ENCODE data around the gene POMGNT2.
"Not testable (repeated sequence)": the region's sequence is repeated elsewhere in the genome, so short reads cannot be mapped to it uniquely, and the experiment has no call there.

The POMGNT2 gene

DNA sequence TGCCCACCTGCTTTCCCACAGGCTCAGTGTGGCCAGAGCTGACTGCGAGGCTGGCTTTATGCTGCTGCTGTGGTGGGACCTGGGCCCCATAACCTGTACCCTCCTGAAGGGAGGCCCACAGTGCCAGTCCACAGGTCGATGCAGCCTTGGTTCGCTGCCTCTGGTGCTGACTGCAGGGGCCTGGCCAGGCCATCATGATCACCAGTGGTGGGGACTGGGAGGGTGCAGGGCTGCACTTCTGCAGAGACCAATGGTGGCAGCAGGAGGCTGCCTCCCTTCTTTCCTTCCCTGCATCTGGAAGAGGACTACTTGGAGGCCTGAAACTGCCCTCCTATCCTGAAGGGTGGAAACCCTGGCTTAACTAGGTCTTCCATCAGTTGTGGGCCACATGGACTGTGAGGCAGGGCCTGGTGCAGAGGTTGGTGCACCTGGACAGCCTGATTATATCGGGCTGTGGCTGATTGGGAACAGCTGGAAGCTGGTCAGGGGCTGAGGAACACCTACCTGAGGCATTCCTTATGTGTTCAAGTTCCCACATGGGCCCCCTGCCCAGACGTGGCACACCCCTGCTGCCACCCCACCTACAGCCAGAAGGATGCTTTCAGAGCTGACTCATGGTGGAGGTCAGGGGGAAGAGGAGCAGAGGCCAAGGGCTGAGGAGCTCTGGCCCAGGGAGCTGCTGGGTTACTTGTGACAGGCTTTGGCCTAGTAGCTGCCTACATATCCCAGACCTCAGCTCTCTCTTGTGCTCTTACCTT is 29.8 kb downstream of the POMGNT2 start:
- DNase-seq: no peak

- no peak for DNase-seq
Measured at GRCh38 chr3:43074901-43075689, 30.8 kb downstream of the POMGNT2 start.

DNA sequence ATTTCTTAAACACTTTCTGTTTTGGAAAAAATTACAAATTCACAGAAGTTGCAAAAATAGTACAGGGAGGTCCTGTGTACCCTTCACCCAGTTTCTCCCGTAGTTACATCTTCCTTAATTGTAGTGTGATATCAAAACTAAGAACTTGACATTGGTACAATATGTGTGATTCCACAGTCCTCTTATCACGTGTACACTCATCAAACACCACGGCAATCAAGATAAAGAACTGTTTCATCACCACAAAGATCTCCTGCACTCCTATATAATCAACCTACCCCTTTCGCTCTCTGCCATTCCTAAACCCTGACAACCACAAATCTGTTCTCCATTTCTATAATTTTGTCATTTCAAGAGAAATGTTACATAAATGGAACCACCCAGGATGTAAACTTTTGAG is 31.4 kb downstream of the POMGNT2 start:
- no peak for DNase-seq

DNA sequence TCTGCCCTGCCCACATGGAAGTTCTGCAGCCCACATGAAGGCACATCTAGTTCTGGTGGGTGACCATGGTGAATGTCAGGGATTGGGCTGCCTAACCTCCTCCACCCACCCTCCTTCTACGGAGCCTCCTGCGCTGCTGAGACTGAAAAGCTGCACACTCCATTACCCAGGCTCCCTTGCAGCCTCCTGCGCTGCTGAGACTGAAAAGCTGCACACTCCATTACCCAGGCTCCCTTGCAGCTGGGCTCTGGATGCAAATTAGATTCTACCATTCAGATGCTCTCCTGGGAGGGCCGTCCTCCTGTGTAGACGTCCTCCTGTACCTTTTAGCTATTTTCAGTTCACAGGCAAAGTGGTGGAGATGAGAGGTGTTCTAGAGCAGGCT is 32.1 kb downstream of the POMGNT2 start:
- DNase-seq: no peak

DNA sequence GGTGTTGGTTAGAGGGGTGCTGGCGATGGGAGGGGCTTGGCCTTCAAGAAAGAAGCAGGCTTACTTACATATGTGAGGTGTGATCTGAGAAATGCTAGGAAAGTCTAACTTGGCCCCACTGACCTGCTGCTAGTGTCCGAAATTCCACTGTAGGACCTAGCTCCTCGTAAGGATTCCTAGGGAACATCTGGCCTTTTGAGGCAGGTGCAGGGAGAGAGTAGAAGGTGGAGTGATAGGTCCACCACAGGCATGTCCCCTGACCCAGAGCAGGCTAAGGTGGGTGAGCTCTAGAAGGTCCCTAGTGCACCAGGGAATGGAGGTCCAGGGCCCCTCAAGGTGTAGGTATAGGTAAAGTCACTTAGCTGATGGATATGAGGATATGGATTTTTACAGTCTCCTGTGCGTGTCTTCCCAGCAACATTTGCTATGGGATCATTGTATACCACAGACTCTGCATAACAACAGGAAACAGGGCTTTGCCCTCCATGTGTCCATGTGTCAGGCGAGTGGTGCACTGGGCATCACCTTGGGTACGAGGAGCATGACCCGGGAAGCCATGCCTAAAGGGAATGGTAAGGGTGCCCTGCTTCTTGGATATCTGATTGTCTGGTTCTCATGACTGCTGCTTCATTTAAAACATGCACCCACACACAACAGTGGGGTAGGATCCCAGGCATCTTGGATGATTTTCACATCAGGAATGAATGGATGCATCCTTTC is 32.6 kb downstream of the POMGNT2 start:
- no peak for DNase-seq

- DNase-seq: no peak
Measured at GRCh38 chr3:43072361-43072760, 33.5 kb downstream of the POMGNT2 start.

GRCh38 chr3:43071313-43071893 is 34.5 kb downstream of the POMGNT2 start:
- DNase-seq: peak; percentile 27

DNA sequence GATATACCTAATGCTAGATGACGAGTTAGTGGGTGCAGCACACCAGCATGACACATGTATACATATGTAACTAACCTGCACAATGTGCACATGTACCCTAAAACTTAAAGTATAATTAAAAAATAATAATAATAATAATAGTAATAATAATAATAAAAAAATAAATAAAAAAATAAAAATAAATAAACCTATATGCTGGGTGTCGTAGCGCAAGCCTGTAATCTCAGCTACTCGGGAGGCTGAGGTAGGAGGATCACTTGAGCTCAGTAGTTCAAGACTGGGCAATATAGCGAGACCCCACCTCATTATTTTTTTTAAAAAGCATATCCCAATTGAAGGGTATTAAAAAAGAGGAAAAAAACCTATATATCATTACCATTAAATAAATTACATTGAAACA is 35.2 kb downstream of the POMGNT2 start:
- DNase-seq: not testable (repeated sequence)

- no peak for DNase-seq
Measured at GRCh38 chr3:43063114-43063513, 42.8 kb downstream of the POMGNT2 start.

DNA sequence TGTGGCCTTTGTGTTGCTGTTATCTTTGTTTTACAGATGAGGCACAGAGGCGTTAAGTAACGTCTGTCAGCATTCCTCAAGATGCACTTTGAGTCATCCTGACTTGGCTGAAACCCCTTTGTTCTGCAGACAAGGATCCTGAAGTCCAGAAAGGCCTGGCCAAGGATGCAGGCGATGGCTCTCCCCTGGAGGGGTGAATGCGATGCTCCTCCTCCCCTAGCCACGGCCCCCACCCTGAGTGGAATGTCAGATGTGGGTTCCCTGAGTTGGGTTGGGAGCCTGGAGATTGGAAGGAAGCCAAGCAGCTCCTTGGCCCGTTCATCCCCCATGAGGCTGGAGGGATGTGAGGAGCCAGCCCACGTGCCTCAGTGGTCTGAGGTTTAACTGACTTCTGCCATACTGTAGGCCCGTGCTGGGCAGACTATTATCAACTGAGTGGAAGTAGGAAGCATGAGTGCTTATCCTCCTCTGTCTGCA is 43.3 kb downstream of the POMGNT2 start:
- no peak for DNase-seq

- DNase-seq: no peak
Measured at GRCh38 chr3:43062040-43062563, 43.8 kb downstream of the POMGNT2 start.

GRCh38 chr3:43061101-43061895 is 44.6 kb downstream of the POMGNT2 start:
- DNase-seq: peak; percentile 40

GRCh38 chr3:43059456-43059855 is 46.4 kb downstream of the POMGNT2 start:
- no peak for DNase-seq

DNA sequence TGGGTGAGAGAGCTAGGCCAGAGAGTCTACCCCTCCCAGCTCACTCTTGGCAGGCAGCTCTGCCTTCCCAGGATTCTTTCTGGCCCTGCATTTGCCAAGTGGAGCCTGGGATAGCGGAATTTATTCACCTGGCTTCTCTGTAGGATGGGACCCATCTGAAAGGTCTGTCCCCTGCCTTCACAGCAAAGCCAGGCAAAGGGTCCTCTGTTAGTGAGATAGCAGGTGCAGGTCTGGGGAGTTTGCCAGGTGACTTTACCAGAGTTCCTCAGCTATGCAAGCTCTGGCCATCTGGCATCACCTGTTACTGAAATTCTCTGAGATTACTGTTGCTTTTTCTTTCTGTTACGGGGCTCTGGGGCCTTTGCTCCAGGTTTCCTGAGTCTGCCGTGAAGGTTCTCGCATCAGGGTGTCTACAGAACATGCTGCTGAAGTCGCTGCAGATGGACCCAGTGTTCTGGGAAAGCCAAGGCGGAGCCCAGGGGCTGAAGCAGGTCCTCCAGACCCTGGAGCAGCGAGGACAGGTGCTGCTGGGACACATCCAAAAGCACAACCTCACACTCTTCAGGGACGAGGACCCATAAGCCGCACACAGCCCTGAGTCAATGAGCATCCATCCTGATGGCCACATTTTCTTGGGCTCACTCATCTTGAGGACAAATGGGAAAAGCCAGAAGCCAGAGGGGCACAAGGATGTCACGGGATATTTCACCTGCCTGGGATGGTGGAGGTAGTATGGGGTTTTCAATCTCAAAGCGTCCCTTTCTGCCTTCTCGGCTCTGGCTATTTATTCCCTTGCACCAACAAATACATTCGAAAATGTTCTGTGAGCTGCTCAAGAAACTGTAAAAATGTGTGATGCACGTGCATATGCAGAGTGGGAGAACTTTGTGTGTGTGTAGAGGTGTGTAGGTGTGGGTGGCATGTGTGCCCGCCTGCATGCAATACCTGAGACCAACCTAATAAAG is 49.8 kb downstream of the POMGNT2 start:
- no peak for DNase-seq

- no peak for DNase-seq
Measured at GRCh38 chr3:43055393-43055792, 50.5 kb downstream of the POMGNT2 start.

DNA sequence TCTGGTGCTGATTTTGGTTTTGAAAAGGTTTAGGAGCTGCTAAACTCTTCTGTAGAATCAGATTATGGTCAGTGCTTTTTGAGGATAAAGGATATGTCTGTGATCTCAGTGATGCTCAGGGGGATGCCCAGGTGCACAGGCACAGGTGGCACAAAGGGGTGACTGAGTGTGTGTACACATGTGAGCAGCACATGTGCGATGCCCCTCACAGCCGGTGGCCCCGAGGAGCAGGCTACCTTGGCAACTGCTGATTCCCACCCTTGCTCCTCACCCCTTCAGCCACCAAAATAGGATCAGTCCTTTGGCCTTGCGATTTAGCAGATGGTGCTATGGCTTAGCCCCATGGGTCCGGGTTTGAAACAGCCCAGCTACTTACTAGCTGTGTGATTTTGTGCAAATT is 51.1 kb downstream of the POMGNT2 start:
- peak; percentile 25 for DNase-seq

DNA sequence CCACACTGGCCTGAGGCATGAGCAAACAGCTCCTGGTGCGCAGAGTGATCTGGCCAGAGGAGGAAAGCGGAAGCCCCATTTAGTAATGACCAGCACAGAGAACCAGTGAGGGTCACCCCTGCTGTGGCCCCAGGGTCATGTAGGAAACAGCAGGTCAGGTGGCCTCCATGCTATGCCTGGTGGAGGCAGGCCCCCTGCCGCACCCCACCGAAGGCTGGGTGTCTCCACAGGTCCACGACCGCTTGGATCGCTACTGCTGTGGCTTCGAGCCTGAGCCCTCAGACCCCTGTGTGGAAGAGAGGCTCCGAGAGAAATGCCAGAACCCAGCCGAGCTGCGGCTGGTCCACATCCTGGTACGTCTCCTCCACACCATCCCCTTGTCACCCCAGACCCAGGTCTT is 52.6 kb downstream of the POMGNT2 start:
- DNase-seq: no peak

DNA sequence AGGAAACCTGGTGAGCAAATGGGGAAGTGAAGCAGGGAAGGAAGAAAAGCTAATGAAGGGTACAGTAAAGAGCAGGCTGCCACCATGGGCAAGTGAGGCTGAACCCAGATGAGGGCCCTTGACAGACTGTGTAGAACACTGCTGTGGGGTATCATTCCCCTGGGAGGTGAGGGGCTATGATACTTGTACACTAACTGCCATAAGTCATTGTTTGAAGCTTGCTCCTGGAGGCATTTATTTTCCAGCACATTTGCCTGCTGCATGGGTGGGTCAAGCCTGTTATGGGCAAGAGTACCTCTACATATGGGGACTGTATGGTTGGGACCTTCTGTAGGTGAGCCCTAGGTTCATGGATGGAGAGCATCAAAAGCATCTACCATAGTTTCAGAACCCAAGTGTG is 57.4 kb downstream of the POMGNT2 start:
- no peak for DNase-seq

DNA sequence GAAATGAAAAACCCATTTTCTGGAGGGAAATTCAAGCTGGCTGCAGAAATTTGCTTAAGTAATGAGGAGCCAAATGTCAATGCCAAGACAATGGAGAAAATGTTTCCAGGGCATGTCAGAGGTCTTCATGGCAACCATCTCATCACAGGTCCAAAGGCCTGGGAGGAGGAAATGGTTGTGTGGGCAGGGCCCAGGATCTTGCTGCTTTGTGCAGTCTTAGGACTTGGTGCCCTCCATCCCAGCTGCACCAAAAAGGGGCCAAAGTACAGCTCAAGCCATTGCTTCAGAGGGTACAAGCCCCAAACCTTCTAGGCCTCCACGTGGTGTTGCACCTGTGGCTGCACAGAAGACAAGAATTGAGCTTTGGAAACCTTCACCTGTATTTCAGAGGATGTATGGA is 59.3 kb downstream of the POMGNT2 start:
- DNase-seq: no peak

GRCh38 chr3:43045079-43045478 is 60.8 kb downstream of the POMGNT2 start:
- not testable (repeated sequence) for DNase-seq

DNA sequence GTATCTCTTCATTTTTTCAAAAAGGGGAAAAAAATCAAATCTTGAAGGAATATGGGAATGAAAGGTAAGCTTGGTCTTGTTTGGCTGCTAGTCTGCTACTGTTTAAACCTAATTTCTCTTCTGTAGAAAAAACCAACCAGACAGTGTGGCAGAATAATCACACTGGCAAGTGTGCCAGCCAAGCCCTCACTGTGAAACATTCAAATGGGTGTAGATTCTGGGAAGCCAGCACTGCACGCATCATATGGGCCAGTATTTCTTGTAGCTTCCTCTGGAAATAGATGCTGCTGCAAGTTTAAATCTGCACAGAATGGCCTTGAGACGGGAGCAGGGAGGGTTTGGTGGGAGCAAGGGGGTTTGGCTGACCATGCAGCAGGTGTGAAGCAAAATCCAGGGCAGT is 62.1 kb downstream of the POMGNT2 start:
- no peak for DNase-seq

Measured in NCI-H82 (cell line).